ENCODE measurements around the gene FBN1.
A peak's percentile ranks its signal among the peaks of the same experiment; 100 is the strongest.

The FBN1 gene

GRCh38 chr15:48466079-48466478 lies 179.4 kb downstream of the FBN1 start:
- no peak for TF ChIP-seq TEAD4 (IDR thresholded peaks at IDR 0.05)
- no peak for TF ChIP-seq USF1 (IDR thresholded peaks at IDR 0.05)

- TF ChIP-seq REST (IDR thresholded peaks at IDR 0.05; ENCODE audit: low read depth) (peak; percentile 54; the same call in 1 of the 2 replicates), TAF1 (IDR thresholded peaks at IDR 0.05; ENCODE audit: low read depth) (no peak), RAD21 (IDR thresholded peaks at IDR 0.05; ENCODE audit: low read depth) (no peak), TCF12 (IDR thresholded peaks at IDR 0.05; ENCODE audit: low read depth) (no peak)
Measured at GRCh38 chr15:48465410-48465809, 180.1 kb downstream of the FBN1 start.

- TF ChIP-seq NFIC (IDR thresholded peaks at IDR 0.05) (no peak), TAF1 (IDR thresholded peaks at IDR 0.05; ENCODE audit: low read depth) (no peak), YY1 (IDR thresholded peaks at IDR 0.05; ENCODE audit: low read depth) (no peak), CREB1 (IDR thresholded peaks at IDR 0.05; ENCODE audit: low read depth) (no peak), TCF12 (IDR thresholded peaks at IDR 0.05; ENCODE audit: low read depth) (no peak), FOXM1 (IDR thresholded peaks at IDR 0.05; ENCODE audit: borderline replicate concordance, low read depth) (no peak), REST (IDR thresholded peaks at IDR 0.05; ENCODE audit: low read depth) (no peak), EGR1 (IDR thresholded peaks at IDR 0.05) (no peak)
Measured at GRCh38 chr15:48463366-48463880, 182.1 kb downstream of the FBN1 start.

GRCh38 chr15:48462688-48463087 lies 182.8 kb downstream of the FBN1 start:
- TF ChIP-seq USF1 (IDR thresholded peaks at IDR 0.05): no peak
- TF ChIP-seq YY1 (IDR thresholded peaks at IDR 0.05; ENCODE audit: low read depth): no peak
- TF ChIP-seq TEAD4 (IDR thresholded peaks at IDR 0.05): no peak

GRCh38 chr15:48459571-48460442 lies 185.7 kb downstream of the FBN1 start:
- TF ChIP-seq TEAD4 (IDR thresholded peaks at IDR 0.05) (no peak), FOXM1 (IDR thresholded peaks at IDR 0.05; ENCODE audit: borderline replicate concordance, low read depth) (no peak), TAF1 (IDR thresholded peaks at IDR 0.05; ENCODE audit: low read depth) (no peak), CEBPB (IDR thresholded peaks at IDR 0.05) (no peak), CREB1 (IDR thresholded peaks at IDR 0.05; ENCODE audit: low read depth) (no peak), RAD21 (IDR thresholded peaks at IDR 0.05; ENCODE audit: low read depth) (no peak), YY1 (IDR thresholded peaks at IDR 0.05; ENCODE audit: low read depth) (no peak), ZBTB7A (IDR thresholded peaks at IDR 0.05; ENCODE audit: low read depth) (no peak), MAX (IDR thresholded peaks at IDR 0.05) (no peak), EGR1 (IDR thresholded peaks at IDR 0.05) (no peak), NFIC (IDR thresholded peaks at IDR 0.05) (no peak), TCF12 (IDR thresholded peaks at IDR 0.05; ENCODE audit: low read depth) (no peak), REST (IDR thresholded peaks at IDR 0.05; ENCODE audit: low read depth) (no peak), EP300 (IDR thresholded peaks at IDR 0.05; ENCODE audit: borderline replicate concordance) (no peak), USF1 (IDR thresholded peaks at IDR 0.05) (no peak)
